HG02610 (cell line): Measurements from ENCODE around the gene COMMD7.
A peak's percentile ranks its signal among the peaks of the same experiment; 100 is the strongest.

Experiments
- ATAC-seq: cut with Tn5 transposase; IDR thresholded peaks from one replicate; pipeline ENCODE4 v1.9.1; 2021; ENCODE audit warnings: mild to moderate bottlenecking, moderate library complexity; ENCODE audit not compliant: unreplicated experiment

COMMD7 gene

DNA sequence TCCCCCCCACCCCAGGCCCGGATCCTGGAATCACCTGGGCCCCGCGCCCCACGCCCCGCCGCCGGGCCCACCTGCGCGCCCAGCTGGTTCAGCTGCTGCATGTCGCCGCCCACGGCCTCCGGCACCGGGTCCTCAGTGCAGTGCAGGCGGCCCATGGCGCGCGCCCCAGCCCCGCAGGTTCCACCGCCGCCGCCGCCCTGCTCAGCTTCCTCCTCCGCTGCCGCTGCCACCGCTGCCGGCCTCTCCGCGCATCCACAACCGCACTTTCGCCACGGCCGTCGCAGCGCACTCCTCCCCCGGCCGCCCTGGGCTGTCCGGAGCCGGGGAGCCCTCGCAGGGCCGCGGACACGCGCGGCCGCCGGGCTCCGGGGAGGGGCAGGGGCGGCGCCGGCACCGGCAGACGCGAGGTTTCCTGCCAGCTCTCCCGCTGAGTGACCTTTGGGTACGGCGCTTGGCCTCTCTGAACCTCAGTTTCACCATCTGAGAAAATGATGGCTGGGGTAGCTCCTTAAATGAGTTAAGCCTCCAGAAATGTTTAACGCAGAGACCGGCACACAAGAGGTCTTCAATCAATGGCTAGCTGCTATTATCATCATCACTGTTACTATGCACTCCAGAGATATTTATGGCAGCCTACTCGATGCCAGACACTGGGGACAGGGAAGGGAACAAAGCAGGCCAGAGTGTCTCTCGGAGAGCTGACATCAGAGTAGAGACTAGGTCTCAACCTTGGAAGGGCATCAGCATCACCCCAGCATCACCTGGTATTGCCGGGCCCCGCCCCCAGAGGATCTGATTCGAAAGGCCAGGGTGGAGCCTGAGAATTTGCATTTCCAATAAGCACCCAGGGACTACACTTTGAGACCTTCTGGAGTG is at the start of gene COMMD7:
Gene COMMD7, minus strand, starts transcription at position 231 of the 876 bp plus-strand sequence. Its CDS starts 76 bp downstream, at position 155.
- ATAC-seq: peak; percentile 50

DNA sequence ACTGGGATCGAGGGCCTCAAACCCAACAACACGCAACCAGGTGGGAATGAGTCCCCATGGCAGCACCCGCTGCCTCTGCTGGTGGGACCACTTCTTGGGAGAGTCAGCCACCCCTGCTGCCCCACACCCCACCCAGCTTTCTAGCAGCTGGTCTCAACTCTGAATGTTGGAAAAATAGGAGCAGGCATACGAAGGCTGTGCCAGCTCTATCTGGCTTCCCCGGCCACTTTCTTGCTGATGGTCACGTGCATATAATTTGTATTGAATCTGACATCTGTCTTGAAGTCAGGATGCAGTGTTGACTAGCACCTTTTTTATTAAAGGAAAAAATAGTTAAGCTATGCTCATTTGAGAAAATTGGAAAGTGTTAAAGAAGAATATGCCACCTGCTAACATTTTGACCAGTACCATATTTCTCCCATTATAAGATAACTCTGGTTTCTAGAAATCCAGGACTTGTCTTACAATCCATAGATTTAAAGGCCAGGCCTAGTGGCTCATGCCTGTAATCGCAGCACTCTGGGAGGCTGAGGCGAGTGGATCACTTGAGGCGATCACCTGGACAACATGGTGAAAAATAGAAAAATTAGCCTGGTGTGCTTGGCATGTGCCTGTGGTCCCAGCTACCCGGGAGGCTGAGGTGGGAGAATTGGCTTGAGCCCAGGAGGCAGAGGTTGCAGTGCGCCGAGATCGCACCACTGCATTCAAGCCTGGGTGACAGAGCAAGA is 49.6 kb upstream of the COMMD7 start:
- no peak for ATAC-seq

- peak; percentile 82 for ATAC-seq
These were observed 49.0 kb upstream of the COMMD7 start for GRCh38 chr20:32792316-32792715.

- ATAC-seq: no peak
These were observed 47.4 kb upstream of the COMMD7 start for GRCh38 chr20:32790751-32791057.

GRCh38 chr20:32789896-32790750 is 46.9 kb upstream of the COMMD7 start:
- peak; percentile 45 for ATAC-seq

GRCh38 chr20:32787168-32787567 is 43.9 kb upstream of the COMMD7 start:
- ATAC-seq: no peak

DNA sequence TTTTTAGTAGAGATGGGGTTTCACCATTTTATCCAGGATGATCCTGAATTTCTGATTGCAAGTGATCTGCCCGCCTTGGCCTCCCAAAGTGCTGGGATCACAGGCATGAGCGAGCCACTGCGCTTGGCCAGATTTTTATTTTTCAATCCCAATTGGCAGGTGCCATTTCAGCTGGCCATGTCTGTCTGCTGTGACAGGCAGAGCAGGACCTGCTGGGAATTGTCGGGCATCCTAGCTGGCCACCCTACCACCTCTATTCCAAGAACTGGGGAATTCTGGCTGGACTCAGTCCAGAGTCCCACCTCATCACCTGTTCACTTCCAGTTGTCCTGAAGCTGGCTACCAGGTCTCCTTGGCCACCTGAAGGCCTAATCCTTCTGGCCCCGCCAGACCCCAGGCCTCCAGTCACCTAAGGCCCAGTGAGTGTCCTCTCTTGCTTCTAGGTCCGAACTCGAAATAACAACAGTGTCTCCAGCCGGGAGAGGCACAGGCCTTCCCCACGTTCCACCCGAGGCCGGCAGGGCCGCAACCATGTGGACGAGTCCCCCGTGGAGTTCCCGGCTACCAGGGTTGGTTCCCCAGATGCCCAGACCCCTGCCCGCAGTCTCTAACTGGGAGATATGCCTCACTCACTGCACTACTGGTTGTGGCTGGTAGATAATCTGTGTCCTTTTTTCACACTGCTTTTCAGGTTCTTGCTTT is 42.9 kb upstream of the COMMD7 start:
- ATAC-seq: no peak

GRCh38 chr20:32784369-32785080 is 41.3 kb upstream of the COMMD7 start:
- ATAC-seq: no peak

DNA sequence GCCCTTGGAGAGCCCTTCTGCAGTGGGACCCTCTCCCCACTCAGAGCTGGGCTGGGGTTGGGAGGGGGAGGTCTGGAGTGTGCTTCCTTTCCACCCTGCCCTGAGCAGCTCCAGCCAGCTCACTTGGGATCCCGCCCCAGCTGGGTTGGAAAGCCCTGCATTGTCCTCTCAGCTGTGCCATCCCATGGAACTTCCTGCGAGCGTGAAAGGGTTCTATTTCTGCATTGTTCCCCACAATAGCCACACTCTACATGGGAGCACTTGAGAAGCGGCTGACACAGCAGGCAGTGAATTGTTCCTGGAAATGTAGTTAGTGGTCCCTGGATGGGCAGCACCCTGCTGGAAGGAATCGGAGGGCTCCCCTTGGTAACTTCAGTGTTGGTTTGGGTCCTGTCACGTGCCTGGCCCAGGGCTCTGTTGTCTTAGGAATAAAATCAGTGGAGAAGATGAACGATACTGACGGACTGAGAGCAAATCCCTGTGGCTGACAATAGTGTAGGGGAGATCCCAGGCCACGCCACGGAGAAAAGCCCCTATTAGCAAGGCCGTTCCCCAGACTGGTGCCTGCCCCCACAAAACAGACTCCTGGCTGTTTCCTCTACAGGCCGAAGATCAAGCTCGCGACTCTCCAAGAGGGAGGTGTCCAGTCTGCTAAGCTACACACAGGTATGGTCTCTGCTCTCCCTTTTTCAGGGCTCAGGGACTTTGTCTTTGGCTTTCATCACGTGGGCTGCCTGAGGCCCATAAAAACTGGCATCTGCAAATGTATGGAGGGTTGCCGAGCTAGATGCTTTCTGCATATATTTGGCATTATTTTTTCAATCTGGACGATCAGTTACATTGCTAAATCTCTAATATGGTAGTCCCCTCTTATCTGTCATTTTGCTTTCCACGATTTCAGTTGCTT is 37.7 kb upstream of the COMMD7 start:
- ATAC-seq: no peak

GRCh38 chr20:32780278-32780677 is 37.0 kb upstream of the COMMD7 start:
- no peak for ATAC-seq

GRCh38 chr20:32779500-32780211 is 36.4 kb upstream of the COMMD7 start:
- ATAC-seq: no peak

DNA sequence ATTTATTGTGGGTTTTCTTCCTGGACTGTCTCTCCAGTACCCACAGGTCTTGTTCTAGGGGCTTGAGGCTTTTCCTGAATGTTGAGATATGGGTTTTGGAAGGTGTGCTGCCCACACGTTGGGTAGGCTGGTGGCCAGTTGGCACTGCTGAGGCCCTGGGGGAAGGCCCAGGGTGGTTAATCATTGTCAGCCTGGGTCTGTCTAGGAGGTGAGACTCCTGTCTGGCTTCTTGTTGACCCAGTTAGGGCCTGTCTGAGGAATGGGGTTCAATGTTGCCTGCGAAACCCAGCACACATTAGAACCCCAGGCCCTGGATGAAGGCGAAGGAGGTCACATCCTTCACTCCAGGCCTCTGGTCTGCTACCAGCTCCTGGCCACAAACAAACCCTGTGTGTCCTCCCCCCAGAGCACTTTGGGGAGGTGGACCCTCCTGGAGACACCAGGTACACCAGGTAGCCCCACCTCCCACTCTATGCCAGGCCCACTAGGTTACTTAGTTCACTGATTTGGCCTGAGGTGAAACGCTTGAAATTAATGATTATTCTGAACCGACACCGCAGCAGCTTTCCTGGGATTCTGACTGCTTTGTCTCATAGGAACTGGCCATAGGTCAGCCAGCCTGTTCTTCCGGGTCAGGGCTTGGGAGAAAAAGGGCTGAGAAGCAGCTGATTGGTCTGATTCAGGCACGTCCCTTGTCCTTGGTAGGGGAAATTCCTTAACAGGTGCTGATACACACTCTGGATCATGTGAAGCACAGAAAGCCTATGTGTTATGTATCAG is 34.1 kb upstream of the COMMD7 start:
- ATAC-seq: no peak

DNA sequence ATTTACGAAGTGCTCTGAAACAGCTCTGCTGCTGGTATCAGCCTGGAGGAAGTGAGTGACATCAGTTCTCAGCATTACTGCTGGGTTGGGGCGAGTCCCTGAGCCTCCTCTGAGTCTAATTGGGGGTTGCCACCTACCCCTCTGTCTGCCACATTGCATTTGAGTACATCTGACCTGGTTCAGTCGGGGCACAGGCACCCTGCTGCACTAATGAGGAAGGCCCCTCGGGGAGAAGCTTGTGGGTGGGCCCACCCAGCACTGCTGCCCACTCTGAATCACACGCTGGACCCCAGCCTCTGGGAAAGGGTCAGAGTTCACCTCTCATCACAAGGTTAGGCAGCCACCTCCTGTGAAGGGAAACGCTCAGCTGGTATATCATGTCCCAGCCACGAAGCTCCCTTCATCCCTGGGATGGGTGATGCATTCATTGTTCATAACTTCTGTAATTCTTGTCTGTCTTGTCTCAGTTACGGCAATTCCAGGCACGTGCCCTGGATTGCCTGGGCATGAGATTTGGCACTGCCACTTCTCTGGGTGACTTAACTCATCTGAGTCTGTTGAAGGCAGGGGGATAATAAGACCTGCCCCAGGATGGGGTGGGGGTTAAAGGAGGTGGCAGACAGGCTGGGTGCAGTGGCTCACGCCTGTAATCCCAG is 32.2 kb upstream of the COMMD7 start:
- no peak for ATAC-seq

DNA sequence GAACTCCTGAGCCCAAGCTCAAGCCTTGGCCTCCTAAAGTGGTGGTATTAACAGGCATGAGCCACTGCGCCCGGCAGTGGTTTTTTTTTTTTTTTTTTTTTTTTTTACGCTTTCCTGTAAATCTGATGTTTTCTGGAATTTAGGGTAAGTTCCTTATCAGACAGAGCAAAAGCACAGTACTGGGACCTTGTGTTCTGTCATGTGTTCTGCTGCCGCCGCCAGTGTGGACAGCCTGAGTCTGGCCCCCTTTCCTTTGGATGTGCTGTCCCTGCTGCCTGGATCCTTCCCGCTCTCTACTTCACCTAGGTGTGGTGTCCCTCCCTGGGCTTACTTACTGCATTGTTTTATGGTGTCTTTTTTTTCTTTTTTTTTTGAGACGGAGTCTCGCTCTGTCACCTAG is 30.6 kb upstream of the COMMD7 start:
- ATAC-seq: no peak

GRCh38 chr20:32773223-32773622 is 30.0 kb upstream of the COMMD7 start:
- no peak for ATAC-seq

DNA sequence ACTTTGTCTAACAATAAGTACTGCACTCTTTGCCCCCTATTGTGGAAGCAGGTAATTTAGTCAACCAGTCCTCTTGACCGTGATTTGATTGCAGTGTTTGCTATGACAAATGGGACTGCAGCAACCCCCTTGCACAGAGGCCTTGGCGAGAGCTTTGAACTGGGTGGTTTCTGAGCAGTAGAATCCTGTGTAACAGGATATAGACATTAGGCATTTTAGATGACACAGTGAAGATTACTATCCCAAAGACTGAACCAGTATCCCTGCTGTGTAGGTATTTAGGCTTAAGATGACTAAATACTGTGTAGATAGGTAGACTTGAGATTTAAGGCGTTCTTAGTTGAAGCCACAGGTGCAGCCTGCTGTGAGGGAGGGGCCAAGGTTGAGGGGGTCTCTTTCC is 28.8 kb upstream of the COMMD7 start:
- no peak for ATAC-seq
